GM21529 (cell line): ENCODE measurements around the gene PTPRN2.

ENCODE experiments used
- ATAC-seq: cut with Tn5 transposase; IDR thresholded peaks from one replicate; pipeline ENCODE4 v1.9.1; 2021; ENCODE audit not compliant: unreplicated experiment

Gene PTPRN2

DNA sequence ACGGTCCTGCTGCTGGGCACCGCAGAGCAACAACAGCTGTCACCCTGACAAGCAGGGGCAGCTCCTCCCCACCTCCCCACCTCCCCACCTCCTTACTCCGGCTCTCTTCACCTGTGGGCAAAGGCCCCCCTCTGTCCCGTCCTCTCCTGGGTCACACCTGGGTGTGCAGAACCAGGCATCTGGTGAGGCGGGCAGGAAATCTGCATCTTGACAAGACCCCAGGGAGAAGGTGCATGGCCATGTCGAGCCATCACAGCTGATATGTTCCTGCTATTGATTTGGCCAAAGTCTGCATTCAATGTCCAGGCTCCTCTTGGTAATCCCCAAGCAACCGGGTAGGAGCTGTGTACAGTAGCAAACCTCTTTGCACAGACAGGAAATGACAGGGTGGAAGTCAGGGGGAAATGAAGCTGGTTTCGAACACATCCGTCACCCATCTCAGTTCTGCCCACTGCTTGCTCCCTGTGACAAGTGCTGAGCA lies 696.7 kb downstream of the PTPRN2 start:
- ATAC-seq: no peak

DNA sequence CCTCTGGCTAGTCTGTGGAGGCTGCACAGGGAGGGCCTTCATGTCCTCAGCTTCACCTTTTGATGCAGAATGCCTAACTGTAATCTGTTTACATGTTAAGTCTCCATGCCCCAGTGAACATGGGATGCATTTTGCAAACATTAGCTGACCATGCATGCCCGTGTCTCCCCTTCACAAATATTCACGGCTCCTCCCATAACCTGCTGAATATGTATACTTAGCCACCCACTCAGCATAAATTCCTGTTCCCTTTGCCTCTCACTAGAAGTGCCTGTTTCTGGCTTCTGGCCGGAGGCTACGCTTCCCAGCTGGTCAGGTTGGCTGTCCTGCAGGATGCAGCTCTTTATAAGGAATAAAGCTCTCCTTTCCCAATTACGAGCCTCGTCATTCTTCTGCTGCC lies 698.1 kb downstream of the PTPRN2 start:
- ATAC-seq: no peak

DNA sequence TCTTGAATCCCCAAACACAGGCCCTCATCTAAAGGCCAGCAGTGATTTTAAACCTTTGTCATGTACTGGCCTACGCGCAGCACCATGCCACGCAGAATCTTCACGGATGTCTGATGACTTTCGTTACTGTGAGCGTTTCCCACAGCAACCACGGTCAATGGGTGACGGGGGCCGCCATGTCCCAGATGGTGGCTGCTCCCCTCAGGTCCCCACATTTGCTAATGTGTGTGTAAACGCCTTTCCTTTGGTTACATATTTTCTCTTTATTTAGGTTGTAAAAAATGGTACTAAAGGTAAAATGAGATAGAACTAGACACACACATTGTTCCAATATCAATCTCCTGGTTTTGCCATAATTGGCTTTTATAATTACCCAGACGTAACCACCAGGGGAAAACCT lies 699.0 kb downstream of the PTPRN2 start:
- ATAC-seq: no peak

DNA sequence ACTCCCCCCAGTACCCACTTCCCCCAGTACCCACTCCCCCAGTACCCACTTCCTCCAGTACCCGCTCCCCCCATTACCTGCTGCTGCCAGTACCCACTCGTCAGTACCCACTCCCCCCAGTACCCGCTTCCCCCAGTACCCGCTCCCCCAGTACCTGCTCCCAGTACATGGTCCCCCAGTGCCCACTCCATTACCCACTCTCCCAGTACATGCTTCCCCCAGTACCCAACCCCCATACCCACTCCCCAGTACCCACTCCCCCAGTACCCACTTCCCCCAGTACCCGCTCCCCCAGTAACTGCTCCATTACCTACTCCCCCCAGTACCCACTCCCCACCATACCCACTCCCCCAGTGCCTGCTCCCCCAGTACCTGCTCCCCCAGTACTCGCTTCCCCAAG lies 700.2 kb downstream of the PTPRN2 start:
- no peak for ATAC-seq

DNA sequence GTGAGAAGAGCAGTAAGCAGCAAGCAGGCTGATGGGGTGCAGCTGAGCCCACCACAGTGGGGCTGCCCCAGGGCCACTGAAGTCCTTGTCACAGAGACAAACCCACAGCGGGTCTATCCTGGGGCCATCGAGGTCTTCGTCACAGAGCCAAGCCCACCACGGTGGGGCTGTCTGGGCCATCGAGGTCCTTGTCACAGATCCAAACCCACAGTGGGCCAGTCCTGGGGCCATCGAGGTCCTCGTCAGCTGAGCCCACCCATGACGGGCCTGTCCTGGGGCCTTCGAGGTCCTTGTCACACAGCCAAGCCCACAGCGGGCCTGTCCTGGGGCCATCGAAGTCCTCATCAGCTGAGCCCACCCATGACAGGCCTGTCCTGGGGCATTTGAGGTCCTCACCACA lies 700.9 kb downstream of the PTPRN2 start:
- no peak for ATAC-seq

DNA sequence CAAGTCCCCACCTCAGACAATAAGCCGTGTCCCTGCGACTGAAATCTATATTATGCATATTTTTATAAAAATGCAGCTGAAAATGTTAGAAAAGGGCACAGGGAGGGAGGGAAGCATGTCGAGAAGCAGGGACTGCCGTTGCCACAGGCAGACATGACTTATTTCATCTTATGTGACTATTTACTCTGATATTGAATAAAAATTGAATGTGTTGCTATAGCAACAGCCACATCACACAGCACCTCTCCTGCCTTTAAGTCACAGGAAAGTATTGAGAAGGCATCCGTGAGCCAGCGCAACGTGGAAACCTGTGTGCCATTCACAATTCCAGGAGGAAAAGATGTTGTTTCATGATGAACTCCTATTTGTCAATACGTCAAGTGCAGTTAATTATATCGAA lies 701.4 kb downstream of the PTPRN2 start:
- ATAC-seq: no peak

DNA sequence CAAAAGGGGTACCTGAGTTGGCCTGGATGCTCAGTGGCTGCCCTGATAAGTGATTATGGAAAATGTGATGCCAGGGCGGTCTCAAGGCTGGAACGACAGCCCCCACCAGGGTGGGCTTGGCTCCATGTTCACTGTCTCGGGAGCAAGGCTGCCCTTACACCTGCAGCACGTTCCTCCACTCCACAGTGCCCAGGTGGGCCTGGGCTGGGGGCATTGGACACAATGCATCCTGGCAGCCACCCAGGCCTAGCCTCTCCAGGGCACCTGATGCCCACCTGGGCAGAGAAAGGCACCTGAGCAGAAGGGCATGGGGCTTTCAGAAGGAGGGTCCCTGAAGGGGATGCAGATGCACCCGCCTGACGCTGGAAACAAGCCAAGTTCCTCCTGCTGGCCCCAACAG lies 702.5 kb downstream of the PTPRN2 start:
- ATAC-seq: no peak

DNA sequence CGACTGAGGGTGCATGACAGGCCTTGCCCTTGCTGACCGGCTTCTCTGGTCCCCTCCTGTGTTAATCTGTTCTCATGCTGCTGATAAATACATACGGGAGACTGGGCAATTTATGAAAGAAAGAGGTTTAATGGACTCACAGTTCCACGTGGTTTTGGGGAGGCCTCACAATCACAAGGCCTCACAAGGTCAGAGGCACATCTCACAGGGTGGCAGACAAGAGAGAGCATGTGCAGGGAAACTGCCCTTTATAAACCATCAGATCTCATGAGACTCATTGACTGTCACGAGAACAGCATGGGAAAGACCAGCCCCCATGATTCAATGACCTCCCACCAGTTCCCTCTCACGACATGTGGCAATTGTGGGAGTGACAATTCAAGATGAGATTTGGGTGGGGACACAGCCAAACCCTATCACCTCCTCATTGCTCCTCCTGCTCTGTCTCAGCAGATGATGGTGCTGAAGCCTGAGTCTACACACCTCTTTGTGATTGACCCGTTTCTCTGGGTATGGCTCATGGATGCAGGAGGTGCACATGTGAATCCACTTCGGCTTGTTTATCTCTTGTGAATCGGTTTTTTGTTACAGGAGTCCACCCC lies 703.1 kb downstream of the PTPRN2 start:
- no peak for ATAC-seq

DNA sequence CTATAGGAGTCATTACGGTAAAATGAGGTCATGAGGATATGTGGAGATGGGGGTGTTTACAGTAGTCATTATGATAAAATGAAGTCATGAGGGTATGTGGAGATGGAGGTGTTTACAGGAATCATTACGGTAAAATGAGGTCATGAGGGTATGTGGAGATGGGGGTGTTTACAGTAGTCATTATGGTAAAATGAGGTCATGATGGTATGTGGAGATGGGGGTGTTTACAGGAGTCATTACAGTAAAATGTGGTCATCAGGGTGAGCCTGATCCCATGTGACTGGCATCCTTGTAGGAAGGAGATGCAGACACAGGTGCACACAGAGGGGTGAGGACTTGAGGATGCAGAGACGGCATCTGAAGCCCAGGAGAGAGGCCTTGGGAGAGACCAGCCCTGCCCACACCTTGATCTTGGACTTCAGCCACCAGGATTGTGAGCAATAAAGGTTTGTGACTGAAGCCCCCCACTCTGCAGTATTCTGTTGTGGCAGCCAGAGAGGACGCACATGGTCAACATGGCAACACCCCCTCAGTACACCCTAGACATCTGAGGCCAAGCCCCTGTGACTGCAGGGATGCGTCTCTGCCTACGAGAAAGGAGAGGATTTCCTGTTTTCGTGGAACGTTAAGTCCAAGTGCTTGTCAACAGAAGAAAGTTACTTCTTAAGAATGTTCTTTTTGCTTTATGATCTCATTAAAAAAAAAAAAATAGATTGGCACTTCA lies 706.4 kb downstream of the PTPRN2 start:
- no peak for ATAC-seq

DNA sequence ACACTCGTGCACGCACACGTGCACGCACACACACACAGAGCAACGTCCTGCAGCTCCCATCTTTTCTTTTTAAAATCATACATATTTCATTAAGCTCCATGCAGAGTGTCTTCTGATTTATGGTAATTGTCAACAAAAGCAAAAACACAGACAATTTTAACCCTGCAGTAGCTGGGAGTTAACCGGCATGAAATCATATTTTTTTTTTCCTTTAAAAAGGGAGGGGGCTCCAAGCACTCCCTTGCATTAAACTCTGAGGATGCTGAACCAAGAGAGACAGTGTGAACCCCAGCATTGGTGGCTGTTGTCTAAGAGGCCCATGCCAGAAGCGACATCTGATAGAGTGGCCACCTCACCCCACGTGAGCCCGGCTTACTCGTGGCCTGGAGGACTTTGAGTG lies 708.2 kb downstream of the PTPRN2 start:
- no peak for ATAC-seq

DNA sequence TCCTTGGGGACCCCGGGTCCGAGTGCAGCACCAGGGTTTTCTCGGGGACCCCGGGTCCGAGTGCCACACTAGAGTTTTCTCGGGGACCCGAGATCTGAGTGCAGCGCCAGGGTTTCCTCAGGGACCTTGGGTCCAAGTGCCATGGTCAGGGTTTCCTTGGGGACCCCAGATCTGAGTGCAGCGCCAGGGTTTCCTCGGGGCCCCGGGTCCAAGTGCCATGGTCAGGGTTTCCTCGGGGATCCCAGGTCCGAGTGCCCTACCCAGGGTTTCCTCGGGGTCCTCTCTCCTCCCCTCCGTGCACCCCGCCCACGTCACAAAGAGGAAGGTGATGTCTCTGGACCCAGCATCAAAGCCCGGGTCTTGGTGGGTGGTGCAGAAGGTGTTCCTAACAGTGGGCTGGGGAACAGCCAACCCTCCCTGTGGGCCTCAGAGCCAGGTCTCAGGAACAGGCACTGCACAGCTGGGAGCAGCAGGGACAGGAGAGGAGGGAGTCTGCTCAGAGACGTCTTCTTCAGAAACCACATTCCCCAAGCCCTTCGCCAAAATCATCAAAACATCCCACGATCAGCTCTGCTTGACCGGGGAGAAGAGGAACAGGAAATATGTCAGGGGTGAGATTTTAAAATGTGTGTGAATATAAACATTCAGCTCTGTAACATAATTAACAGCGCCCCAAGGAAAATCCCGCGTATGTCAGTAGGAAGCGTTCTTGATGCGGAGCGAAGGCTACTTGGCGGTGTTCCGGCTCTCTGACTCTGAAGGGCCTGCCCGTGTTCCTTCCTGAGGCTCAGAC lies 710.1 kb downstream of the PTPRN2 start:
- no peak for ATAC-seq

DNA sequence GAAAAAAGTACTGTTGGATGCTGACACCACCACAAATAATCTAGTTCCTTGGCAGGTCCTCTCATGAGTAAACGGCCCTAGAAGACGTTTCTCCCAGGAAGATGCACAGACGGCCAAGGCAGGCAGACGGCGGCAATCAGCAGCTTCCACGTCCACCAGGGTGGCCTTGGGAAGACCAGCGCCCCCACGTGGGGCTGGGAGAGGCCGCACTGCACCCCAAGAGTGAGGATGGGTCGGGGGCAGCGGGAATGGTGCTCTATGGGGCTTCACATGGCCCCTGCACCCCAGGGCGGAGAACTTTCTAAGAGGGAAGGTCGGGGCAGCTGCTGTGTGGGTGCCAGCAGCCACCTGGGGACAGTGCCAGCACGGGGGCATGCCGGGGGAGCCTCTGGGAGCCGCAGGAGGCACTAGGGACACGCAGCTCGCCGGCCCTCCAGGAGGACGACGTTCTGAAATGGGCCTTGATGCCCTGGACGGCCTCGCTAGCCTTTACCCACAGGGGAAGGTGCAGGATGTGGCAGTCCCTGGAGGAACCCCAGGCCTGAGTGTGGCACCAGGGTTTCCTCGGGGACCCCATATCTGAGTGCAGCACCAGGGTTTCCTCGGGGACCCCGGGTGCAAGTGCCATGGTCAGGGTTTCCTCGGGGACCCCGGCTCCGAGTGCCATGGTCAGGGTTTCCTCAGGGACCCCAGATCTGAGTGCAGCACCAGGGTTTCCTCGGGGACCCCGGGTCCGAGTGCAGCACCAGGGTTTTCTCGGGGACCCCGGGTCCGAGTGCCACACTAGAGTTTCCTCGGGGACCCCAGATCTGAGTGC lies 710.9 kb downstream of the PTPRN2 start:
- ATAC-seq: no peak

DNA sequence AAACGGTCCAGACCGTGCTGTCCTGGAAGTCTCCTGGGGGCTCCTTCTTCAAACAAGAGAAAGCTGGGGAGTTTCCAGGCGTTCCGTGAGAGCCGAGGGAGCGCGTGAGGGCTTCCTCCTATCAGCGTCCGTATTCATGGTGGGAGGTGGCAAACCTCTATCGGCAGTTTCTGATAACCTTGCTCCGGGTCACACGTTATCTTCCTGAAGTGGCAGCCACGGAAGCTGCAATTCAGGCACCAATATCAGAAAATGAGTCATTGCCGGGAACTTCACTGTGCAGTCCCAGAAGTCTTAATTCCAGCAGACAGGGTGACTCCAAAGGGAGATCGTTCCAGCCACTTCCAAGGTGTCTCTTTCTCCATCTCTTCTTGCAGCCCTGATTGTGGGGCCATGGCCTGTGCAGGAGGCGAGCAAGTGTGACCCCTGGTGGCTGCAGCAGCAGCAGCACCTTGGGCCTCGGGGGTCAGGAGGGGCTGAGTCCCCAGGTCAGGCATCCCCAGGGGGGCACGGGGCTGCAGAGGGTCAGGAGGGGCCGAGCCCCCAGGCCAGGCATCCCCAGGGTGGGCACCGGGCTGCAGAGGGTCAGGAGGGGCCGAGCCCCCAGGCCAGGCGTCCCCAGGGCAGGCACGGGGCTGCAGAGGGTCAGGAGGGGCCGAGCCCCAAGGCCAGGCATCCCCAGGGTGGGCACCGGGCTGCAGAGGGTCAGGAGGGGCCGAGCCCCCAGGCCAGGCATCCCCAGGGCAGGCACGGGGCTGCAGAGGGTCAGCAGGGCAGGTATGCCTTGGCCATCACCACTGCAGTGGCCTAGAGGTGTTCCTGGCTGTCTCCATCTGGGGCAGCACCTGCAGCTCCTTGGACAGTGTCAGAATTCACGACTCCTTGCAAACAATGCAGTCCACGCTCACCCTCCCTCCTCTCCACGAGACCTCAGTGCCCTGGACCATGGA lies 712.1 kb downstream of the PTPRN2 start:
- ATAC-seq: no peak

DNA sequence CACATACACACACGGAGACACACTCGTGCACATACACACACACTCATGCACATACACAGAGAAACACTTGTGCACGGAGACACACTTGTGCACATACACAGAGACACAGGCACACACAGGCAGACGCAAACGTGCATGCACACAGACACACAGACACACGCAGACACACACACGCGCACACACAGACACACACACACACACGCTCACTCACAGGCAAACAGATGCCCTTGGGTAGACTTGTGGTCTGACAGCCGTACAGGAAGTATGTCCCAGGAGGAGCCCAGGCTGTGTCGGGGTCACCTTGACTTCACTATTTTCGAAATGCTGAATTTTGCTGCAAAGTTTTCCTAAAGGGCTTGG lies 712.8 kb downstream of the PTPRN2 start:
- ATAC-seq: no peak

DNA sequence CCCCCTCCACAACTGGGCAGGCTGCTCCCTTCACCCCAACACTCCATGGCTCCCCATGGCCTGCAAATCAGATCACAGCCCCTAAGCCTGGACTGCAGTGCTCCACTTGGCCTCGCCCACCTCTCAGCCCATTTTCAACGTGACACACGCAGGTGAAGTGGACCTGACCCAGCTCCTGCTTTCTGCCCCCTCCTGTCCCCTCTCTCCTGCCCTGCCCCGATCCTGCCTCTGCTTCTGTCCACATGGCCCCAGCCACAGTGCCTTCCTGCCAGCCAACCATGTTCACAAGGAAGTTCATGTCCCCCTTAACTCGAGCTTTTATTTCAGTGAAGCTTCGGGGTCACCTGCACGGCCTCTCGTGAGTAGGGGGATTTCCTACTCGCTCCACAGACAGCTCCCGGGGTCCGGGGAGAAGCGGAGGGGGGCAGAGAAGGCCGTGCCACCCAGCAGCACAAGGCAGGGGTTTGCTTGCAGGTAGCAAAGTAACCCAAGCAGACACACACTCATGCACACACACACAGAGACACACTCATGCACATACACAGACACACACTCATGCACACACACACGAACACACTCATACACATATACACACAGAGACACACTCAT lies 713.3 kb downstream of the PTPRN2 start:
- ATAC-seq: no peak

DNA sequence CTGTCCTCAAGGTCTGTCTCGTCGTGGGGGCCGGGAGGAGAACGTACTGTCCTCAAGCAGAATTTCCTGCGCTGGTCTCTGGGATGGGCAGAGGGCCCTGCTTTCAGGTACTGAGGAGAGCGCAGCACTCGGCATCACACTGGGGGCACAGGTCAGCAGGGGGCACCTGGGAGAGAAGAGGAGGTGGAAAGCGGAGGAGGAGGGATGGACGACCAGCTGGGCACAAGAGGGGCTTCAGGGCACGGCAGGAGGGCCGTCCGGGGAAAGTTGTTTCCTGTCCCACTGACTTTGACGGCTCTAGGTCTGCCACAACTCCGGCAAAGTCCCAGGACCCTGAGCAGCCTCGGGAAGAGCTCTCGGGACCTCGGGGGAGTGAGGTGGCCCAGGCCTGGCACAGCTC lies 714.0 kb downstream of the PTPRN2 start:
- no peak for ATAC-seq

DNA sequence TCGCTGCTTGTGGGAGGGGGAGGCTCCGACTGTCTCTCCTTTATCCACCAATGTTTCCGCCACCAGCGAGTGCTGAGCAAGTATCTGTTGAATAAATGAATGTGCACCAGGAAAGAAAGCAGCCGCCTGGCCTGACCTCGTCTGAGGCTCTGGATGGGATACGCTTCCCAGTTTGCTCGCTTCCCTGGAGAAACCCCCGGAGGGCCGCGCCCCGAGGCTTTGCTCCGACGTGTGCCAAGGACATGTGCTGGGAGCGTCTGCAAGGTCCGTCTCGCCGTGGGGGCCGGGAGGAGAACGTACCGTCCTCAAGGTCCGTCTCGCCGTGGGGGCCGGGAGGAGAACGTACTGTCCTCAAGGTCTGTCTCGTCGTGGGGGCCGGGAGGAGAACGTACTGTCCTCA lies 714.4 kb downstream of the PTPRN2 start:
- no peak for ATAC-seq

DNA sequence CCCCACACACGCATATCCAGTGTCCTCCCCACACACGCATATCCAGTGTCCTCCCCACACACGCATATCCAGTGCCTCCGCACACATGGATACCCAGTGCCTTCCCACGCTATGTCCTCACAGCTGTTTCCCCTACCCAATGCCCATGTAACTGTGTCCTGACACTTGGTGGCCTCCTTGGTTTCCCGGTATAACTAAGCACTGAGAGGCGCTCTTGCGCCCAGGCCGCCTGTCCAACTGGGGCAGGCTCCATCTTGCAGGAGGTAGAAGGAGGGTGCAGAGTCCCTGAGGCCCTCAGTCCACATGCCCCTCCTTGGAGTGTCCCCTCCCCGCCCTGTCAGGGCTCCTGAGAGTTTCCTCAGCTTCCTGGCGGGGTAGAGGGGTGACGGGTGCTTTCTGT lies 715.2 kb downstream of the PTPRN2 start:
- ATAC-seq: no peak

DNA sequence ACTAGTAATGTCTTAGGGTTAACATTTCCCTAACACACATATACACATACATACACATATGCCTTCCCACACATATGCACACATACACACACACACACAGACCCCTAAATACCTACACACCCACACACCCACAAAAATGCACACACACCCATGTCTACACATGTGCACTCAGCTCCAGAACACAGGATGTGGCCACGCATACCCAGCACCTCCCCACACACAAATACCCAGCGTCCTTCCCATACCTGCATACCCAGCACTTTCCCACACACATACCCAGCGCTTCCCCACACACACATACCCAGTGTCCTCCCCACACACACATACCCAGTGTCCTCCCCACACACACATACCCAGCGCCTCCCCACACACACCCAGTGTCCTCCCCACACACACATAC lies 715.9 kb downstream of the PTPRN2 start:
- no peak for ATAC-seq
